HepG2 (cell line): ENCODE measurements around the gene MRPL28. TPM values are rescaled to one million over a fixed set of nuclear protein-coding genes. Genes with fewer than 3 reads are reported as not detected.

Experiments used
- DBP ChIP-seq: sonication (generic); formaldehyde crosslinking; IDR thresholded peaks from 2 replicates; pipeline ENCODE4 v1.4.0; 2020; ENCODE audit warnings: missing genetic modification reagents; ENCODE audit errors: not compliant biosample characterization
- DPF2 ChIP-seq: sonication (generic); formaldehyde crosslinking; IDR thresholded peaks from 2 replicates; pipeline ENCODE4 v1.4.0; 2020; ENCODE audit warnings: mild to moderate bottlenecking, low read depth, missing genetic modification reagents, borderline replicate concordance
- GABPA ChIP-seq, 2 experiments: IDR thresholded peaks; 2 replicates each; pipeline ENCODE4 v1.6.1; 2011 to 2016; ENCODE audit warnings: low read depth in 2 of 2, low read length in 1 of 2, missing biosample characterization in 1 of 2, missing genetic modification characterization in 1 of 2
- GTF2F1 ChIP-seq: fragments of 150-350 bp; IDR thresholded peaks from 2 replicates; pipeline ENCODE4 v1.6.1; 2014; ENCODE audit warnings: low read length
- KLF13 ChIP-seq: sonication (generic); formaldehyde crosslinking; IDR thresholded peaks from 2 replicates; pipeline ENCODE4 v1.4.0; 2020; ENCODE audit warnings: mild to moderate bottlenecking, missing genetic modification reagents
- MAZ ChIP-seq, 2 experiments: sonication (generic) in 1 of 2; formaldehyde crosslinking in 1 of 2; IDR thresholded peaks; 2 replicates each; pipeline versions ENCODE4 v1.5.0 to v1.6.1; 2012 to 2020; ENCODE audit warnings: low read depth in 2 of 2, mild to moderate bottlenecking in 2 of 2, borderline replicate concordance in 1 of 2, improper control_type of control experiment in 1 of 2, low read length in 1 of 2, missing genetic modification reagents in 1 of 2, moderate library complexity in 1 of 2
- NFIB ChIP-seq: sonication (generic); formaldehyde crosslinking; IDR thresholded peaks from 2 replicates; pipeline ENCODE4 v1.9.0; 2021; ENCODE audit warnings: missing genetic modification reagents, mild to moderate bottlenecking, borderline replicate concordance
- NR3C1 ChIP-seq: sonication (generic); formaldehyde crosslinking; IDR thresholded peaks from 2 replicates; pipeline ENCODE4 v1.4.0; 2020; ENCODE audit warnings: missing genetic modification reagents
- PHF8 ChIP-seq: sonication (generic); formaldehyde crosslinking; IDR thresholded peaks from 2 replicates; pipeline ENCODE4 v1.5.0; 2020; ENCODE audit warnings: missing genetic modification reagents
- SIN3B ChIP-seq: fragments of 150-350 bp; IDR thresholded peaks from 2 replicates; pipeline ENCODE4 v1.6.1; 2014; ENCODE audit warnings: low read length
- SOX6 ChIP-seq, 2 experiments: fragments of 450-650 bp in 1 of 2; sonication (generic) in 1 of 2; formaldehyde crosslinking in 1 of 2; IDR thresholded peaks; 2 replicates each; pipeline versions ENCODE4 v1.4.0 to v1.6.1; 2017 to 2020; ENCODE audit warnings: antibody characterized with exemption in 1 of 2, mild to moderate bottlenecking in 1 of 2, missing genetic modification reagents in 1 of 2
- TRIM24 ChIP-seq: sonication (generic); formaldehyde crosslinking; IDR thresholded peaks from 2 replicates; pipeline ENCODE4 v1.8.0; 2022; ENCODE audit warnings: mild to moderate bottlenecking, missing genetic modification reagents
- XRCC5 ChIP-seq: fragments of 200-400 bp; formaldehyde crosslinking; optimal IDR thresholded peaks from 2 replicates; pipeline ENCODE3; 2017; ENCODE audit warnings: mild to moderate bottlenecking, low read length
- ZBTB4 ChIP-seq: sonication (generic); formaldehyde crosslinking; IDR thresholded peaks from 2 replicates; pipeline ENCODE4 v1.4.0; 2020; ENCODE audit warnings: missing genetic modification reagents, mild to moderate bottlenecking, borderline replicate concordance
- ZEB1 ChIP-seq: IDR thresholded peaks from 2 replicates; pipeline ENCODE4 v1.6.1; 2012; ENCODE audit warnings: mild to moderate bottlenecking, low read depth, inconsistent platforms; ENCODE audit not compliant: insufficient replicate concordance
- ZNF350 ChIP-seq: sonication (generic); formaldehyde crosslinking; IDR thresholded peaks from 2 replicates; pipeline ENCODE4 v1.4.0; 2020; ENCODE audit warnings: mild to moderate bottlenecking, low read depth, missing genetic modification reagents, borderline replicate concordance
- ZNF460 ChIP-seq: sonication (generic); formaldehyde crosslinking; IDR thresholded peaks from 2 replicates; pipeline ENCODE4 v1.5.1; 2020; ENCODE audit warnings: missing genetic modification reagents, mild to moderate bottlenecking, borderline replicate concordance
- ZNF496 ChIP-seq: sonication (generic); formaldehyde crosslinking; IDR thresholded peaks from 2 replicates; pipeline ENCODE4 v1.8.1; 2023; ENCODE audit warnings: mild to moderate bottlenecking, moderate library complexity, missing genetic modification reagents; ENCODE audit not compliant: insufficient replicate concordance
- ZNF569 ChIP-seq: sonication (generic); formaldehyde crosslinking; IDR thresholded peaks from 2 replicates; pipeline ENCODE4 v1.5.0; 2020; ENCODE audit warnings: mild to moderate bottlenecking, missing genetic modification reagents, moderate library complexity, borderline replicate concordance
- ZNF7 ChIP-seq: IDR thresholded peaks from 2 replicates; pipeline ENCODE4 v1.6.1; 2016; ENCODE audit warnings: missing biosample characterization, missing genetic modification reagents
- ZNF713 ChIP-seq: sonication (generic); formaldehyde crosslinking; IDR thresholded peaks from 2 replicates; pipeline ENCODE4 v1.4.0; 2020; ENCODE audit warnings: mild to moderate bottlenecking, missing genetic modification reagents
- ZNF800 ChIP-seq: sonication (generic); formaldehyde crosslinking; IDR thresholded peaks from 2 replicates; pipeline ENCODE4 v1.4.0; 2020; ENCODE audit warnings: missing genetic modification reagents
- ZNF891 ChIP-seq: sonication (generic); formaldehyde crosslinking; IDR thresholded peaks from 2 replicates; pipeline ENCODE4 v1.5.0; 2020; ENCODE audit warnings: mild to moderate bottlenecking, missing genetic modification reagents
- polyA plus RNA-seq, 8 experiments: library from polyadenylated mRNA; depleted of rRNA in 3 of 8; stranded (reverse) in 7 of 8; unstranded in 1 of 8; fragments of >200 nt; fragmentation: Illumina TruSeq in 4 of 8; extraction: Trizol in 4 of 8; gene quantifications; 2 replicates each; pipeline versions ENCODE4 v1.2.1 to v1.2.3, GENCODE V29; 2011 to 2016; ENCODE audit warnings: low read depth in 4 of 8, missing spikeins in 1 of 8, mixed read lengths in 1 of 8; ENCODE audit not compliant: insufficient read depth in 1 of 8
- total RNA-seq, 5 experiments: library from RNA; depleted of rRNA; stranded (reverse); fragments of >200 nt; fragmentation: Illumina TruSeq; extraction: Trizol; gene quantifications; 2 replicates each; pipeline ENCODE4 v1.2.3, GENCODE V29; 2016; ENCODE audit warnings: low read depth in 1 of 5

The MRPL28 gene
- total and polyA plus RNA-seq, 2 of the 13 experiments (the other 11 are each of a cell fraction or from before 2014, with no cell fraction given), result 114 to 135 TPM

GRCh38 chr16:364595-365491 is 5.5 kb downstream of the MRPL28 start (continued):
- TF ChIP-seq ZNF496 (CRISPR knock-in tag) (no peak), ZNF460 (CRISPR knock-in tag) (peak; percentile 84; the same call in 1 of the 2 replicates), ZNF350 (CRISPR knock-in tag) (no peak), ZNF800 (CRISPR knock-in tag) (no peak), ZNF569 (no peak), ZEB1 (no peak), MAZ (IDR thresholded peaks at IDR 0.05; ENCODE audit: borderline replicate concordance, low read depth, low read length) (no peak), MAZ (CRISPR knock-in tag; IDR thresholded peaks at IDR 0.05; ENCODE audit: low read depth) (no peak), GABPA (IDR thresholded peaks at IDR 0.05; ENCODE audit: low read depth, low read length) (no peak), GABPA (CRISPR knock-in tag; IDR thresholded peaks at IDR 0.05; ENCODE audit: low read depth) (no peak), TRIM24 (no peak), ZNF7 (CRISPR knock-in tag) (no peak), XRCC5 (peak; percentile 26), NFIB (CRISPR knock-in tag) (no peak), SOX6 (IDR thresholded peaks at IDR 0.05) (no peak), SOX6 (CRISPR knock-in tag; IDR thresholded peaks at IDR 0.05) (no peak), DPF2 (no peak), ZNF891 (CRISPR knock-in tag) (0 out of 2 replicates have a peak, but pooled peaks have one; percentile 55), KLF13 (CRISPR knock-in tag) (no peak), ZBTB4 (no peak), GTF2F1 (no peak), DBP (CRISPR knock-in tag) (no peak), ZNF713 (no peak), SIN3B (no peak), PHF8 (CRISPR knock-in tag) (no peak), NR3C1 (CRISPR knock-in tag) (no peak)
